ENCODE results near the gene BOLA1. TPM values are rescaled to one million over a fixed set of nuclear protein-coding genes. Genes with fewer than 3 reads are reported as not detected.
A peak's percentile ranks its signal among the peaks of the same experiment; 100 is the strongest.

Gene BOLA1
- total and polyA plus RNA-seq, 2 of the 13 experiments (the other 11 are each of a cell fraction or from before 2014, with no cell fraction given): 3.2 to 4.2 TPM

GRCh38 chr1:149887456-149888246 is 11.7 kb upstream of the BOLA1 start (continued):
- TF ChIP-seq ZMAT5 (CRISPR knock-in tag; IDR thresholded peaks at IDR 0.05; ENCODE audit: borderline replicate concordance, low read depth): no peak
- peak; percentile 48; the same call in 1 of the 2 replicates for TF ChIP-seq ZNF784 (CRISPR knock-in tag; IDR thresholded peaks at IDR 0.05; ENCODE audit: borderline replicate concordance)
- TF ChIP-seq ZNF777 (CRISPR knock-in tag; IDR thresholded peaks at IDR 0.05): no peak; the same call in 1 of the 2 replicates
- TF ChIP-seq ZNF83 (CRISPR knock-in tag; IDR thresholded peaks at IDR 0.05; ENCODE audit: borderline replicate concordance): no peak
- no peak for TF ChIP-seq THYN1 (CRISPR knock-in tag; IDR thresholded peaks at IDR 0.05; ENCODE audit: borderline replicate concordance, low read depth)
- TF ChIP-seq IRF1 (CRISPR knock-in tag; IDR thresholded peaks at IDR 0.05; ENCODE audit: low read depth): no peak
- no peak for TF ChIP-seq FOXO4 (CRISPR knock-in tag; conservative IDR thresholded peaks at IDR 0.05)
- TF ChIP-seq MED1 (CRISPR knock-in tag; IDR thresholded peaks at IDR 0.05): 0 out of 2 replicates have a peak, but pooled peaks have one; percentile 35
- TF ChIP-seq ZFP36L2 (CRISPR knock-in tag; IDR thresholded peaks at IDR 0.05): no peak
- peak; percentile 38 for TF ChIP-seq U2AF1 (optimal IDR thresholded peaks at IDR 0.05; ENCODE audit: low read depth, low read length)
- TF ChIP-seq ZFP36 (IDR thresholded peaks at IDR 0.05; ENCODE audit: borderline replicate concordance, low read depth, low read length, partially characterized antibody): no peak
- no peak for TF ChIP-seq NR2F6 (IDR thresholded peaks at IDR 0.05)
- no peak for TF ChIP-seq NR2F6 (CRISPR knock-in tag; IDR thresholded peaks at IDR 0.05)
- no peak for TF ChIP-seq ZNF260 (CRISPR knock-in tag; IDR thresholded peaks at IDR 0.05; ENCODE audit: borderline replicate concordance, low read depth)
- TF ChIP-seq SALL1 (CRISPR knock-in tag; IDR thresholded peaks at IDR 0.05): peak; percentile 68
- TF ChIP-seq FLYWCH1 (CRISPR knock-in tag; IDR thresholded peaks at IDR 0.05): no peak
- TF ChIP-seq CENPBD1 (CRISPR knock-in tag; IDR thresholded peaks at IDR 0.05; ENCODE audit: borderline replicate concordance, low read depth): no peak
- TF ChIP-seq ZNF687 (CRISPR knock-in tag; IDR thresholded peaks at IDR 0.05): peak; percentile 61
- TF ChIP-seq THRA (CRISPR knock-in tag; IDR thresholded peaks at IDR 0.05; ENCODE audit: borderline replicate concordance): no peak

All from HepG2 (cell line).